Neural cell (in vitro differentiated cells): ENCODE measurements around the gene EXOC4. TPM values are rescaled to one million over a fixed set of nuclear protein-coding genes. Genes with fewer than 3 reads are reported as not detected.

Experiments
- H2AFZ ChIP-seq: fragments of 200-600, 300-800 bp; sonication (generic), shearing (Covaris generic); 2 replicates; pipeline ENCODE4 v1.6.0; 2014; ENCODE audit warnings: low read depth, mild to moderate bottlenecking, antibody characterized with exemption, low read length, moderate library complexity
- H3F3A ChIP-seq: fragments of 200-600 bp; shearing (Covaris generic); 2 replicates; pipeline ENCODE4 v1.6.1; 2016; ENCODE audit warnings: mild to moderate bottlenecking, moderate library complexity, mixed read lengths, antibody characterized with exemption, low read length; ENCODE audit not compliant: insufficient read depth, poor library complexity, severe bottlenecking
- H3K27ac ChIP-seq: fragments of 200-600, 300-800 bp; sonication (generic), shearing (Covaris generic); 2 replicates; pipeline ENCODE4 v1.5.1; 2014; ENCODE audit warnings: mild to moderate bottlenecking, low read length, moderate library complexity
- H3K27me3 ChIP-seq: fragments of 300-800, 200-600 bp; sonication (generic), shearing (Covaris generic); 2 replicates; pipeline ENCODE4 v1.6.0; 2014; ENCODE audit warnings: mild to moderate bottlenecking, low read depth, low read length, moderate library complexity; ENCODE audit not compliant: insufficient read depth
- H3K36me3 ChIP-seq: fragments of 300-800, 200-600 bp; sonication (generic), shearing (Covaris generic); 2 replicates; pipeline ENCODE4 v1.5.1; 2014; ENCODE audit warnings: mild to moderate bottlenecking, antibody characterized with exemption, low read length, moderate library complexity; ENCODE audit not compliant: insufficient read depth
- H3K4me2 ChIP-seq: fragments of 300-800, 200-600 bp; sonication (generic), shearing (Covaris generic); 2 replicates; pipeline ENCODE4 v1.6.0; 2014; ENCODE audit warnings: mild to moderate bottlenecking, low read length
- H3K4me3 ChIP-seq: fragments of 300-800, 200-600 bp; sonication (generic), shearing (Covaris generic); 2 replicates; pipeline ENCODE4 v1.5.1; 2014; ENCODE audit warnings: mild to moderate bottlenecking, low read length, moderate library complexity
- H3K79me2 ChIP-seq: fragments of 200-600 bp; shearing (Covaris generic); replicated peaks from 2 replicates; pipeline ENCODE4 v1.6.0; 2014; ENCODE audit warnings: mild to moderate bottlenecking, low read length, moderate library complexity; ENCODE audit not compliant: insufficient read depth
- H3K9ac ChIP-seq: fragments of 300-800, 200-600 bp; sonication (generic), shearing (Covaris generic); 2 replicates; pipeline ENCODE4 v1.6.1; 2016; ENCODE audit warnings: mild to moderate bottlenecking, low read length, mixed read lengths
- H3K9me2 ChIP-seq: fragments of 200-600 bp; shearing (Covaris generic); 2 replicates; pipeline ENCODE4 v1.6.1; 2016; ENCODE audit warnings: mild to moderate bottlenecking, low read length, mixed read lengths; ENCODE audit not compliant: insufficient read depth
- H3K9me3 ChIP-seq: fragments of 200-600, 300-800 bp; sonication (generic), shearing (Covaris generic); 2 replicates; pipeline ENCODE4 v1.6.1; 2016; ENCODE audit warnings: mild to moderate bottlenecking, mixed run types, low read length, moderate library complexity, mixed read lengths
- H4K20me1 ChIP-seq: fragments of 200-600 bp; shearing (Covaris generic); 2 replicates; pipeline ENCODE4 v1.6.1; 2016; ENCODE audit warnings: mild to moderate bottlenecking, mixed run types; ENCODE audit not compliant: insufficient read depth
- EP300 ChIP-seq: fragments of 450-650 bp; conservative IDR thresholded peaks from 2 replicates; pipeline ENCODE4 v1.6.1; 2014; ENCODE audit warnings: antibody characterized with exemption, mild to moderate bottlenecking, moderate library complexity; ENCODE audit not compliant: poor library complexity, severe bottlenecking
- EZH2 ChIP-seq: fragments of 200-600, 300-800 bp; shearing (Covaris generic), sonication (generic); IDR thresholded peaks from 2 replicates; pipeline ENCODE4 v1.6.1; 2014; ENCODE audit warnings: antibody characterized with exemption, low read length, borderline replicate concordance, mild to moderate bottlenecking; ENCODE audit not compliant: insufficient read depth, poor library complexity, severe bottlenecking
- MXI1 ChIP-seq: fragments of 450-650 bp; conservative IDR thresholded peaks from 2 replicates; pipeline ENCODE4 v1.6.1; 2014; ENCODE audit warnings: antibody characterized with exemption, mild to moderate bottlenecking; ENCODE audit not compliant: poor library complexity, severe bottlenecking
- POLR2AphosphoS5 ChIP-seq: IDR thresholded peaks from 2 replicates; pipeline ENCODE4 v1.6.1; 2012
- RAD21 ChIP-seq: fragments of 450-650 bp; conservative IDR thresholded peaks from 2 replicates; pipeline ENCODE4 v1.6.1; 2014; ENCODE audit warnings: antibody characterized with exemption, mild to moderate bottlenecking, moderate library complexity
- SMC3 ChIP-seq: fragments of 450-650 bp; conservative IDR thresholded peaks from 2 replicates; pipeline ENCODE4 v1.6.1; 2014; ENCODE audit warnings: antibody characterized with exemption, mild to moderate bottlenecking, moderate library complexity; ENCODE audit not compliant: poor library complexity
- TAF1 ChIP-seq: IDR thresholded peaks from 2 replicates; pipeline ENCODE4 v1.6.1; 2012; ENCODE audit warnings: low read depth
- polyA plus RNA-seq: library from polyadenylated mRNA; depleted of rRNA; stranded (reverse); fragments of >200 nt; gene quantifications from 2 replicates; pipeline ENCODE4 v1.2.3, GENCODE V29; 2014
- TF ChIP-seq, protein P1 (sequence below): fragments of 450-650 bp; IDR thresholded peaks from 2 replicates; pipeline ENCODE4 v1.5.1; 2014; ENCODE audit warnings: antibody characterized with exemption, mild to moderate bottlenecking, moderate library complexity; ENCODE audit not compliant: poor library complexity, severe bottlenecking
- TF ChIP-seq, protein P2 (sequence below): IDR thresholded peaks from 2 replicates; pipeline ENCODE4 v1.6.1; 2012; ENCODE audit warnings: borderline replicate concordance

EXOC4 gene
- polyA plus RNA-seq, 1 donor from 2014 or later = 36.5 TPM

DNA sequence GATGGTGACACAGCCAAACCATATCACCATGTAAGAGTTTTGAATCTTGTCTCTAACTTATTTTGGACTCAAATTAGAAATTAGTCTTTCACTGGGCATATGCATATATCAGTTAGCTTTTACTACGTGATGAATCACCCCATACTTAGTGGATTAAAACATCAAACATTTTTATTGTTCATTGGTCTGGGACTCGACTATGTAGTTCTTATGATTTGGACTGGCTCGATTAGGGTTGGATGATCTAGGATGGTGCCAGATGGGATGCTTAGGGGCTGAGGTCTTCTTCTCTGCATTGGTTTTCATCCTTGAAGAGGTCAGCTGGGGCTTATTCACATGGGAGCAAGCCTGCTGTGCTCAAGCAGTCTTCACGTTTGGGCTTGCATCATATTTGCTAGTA is 264.9 kb downstream of the EXOC4 start:
- Histone ChIP-seq H3K79me2 (no peaks in the 10 kb centered on the region), H2AFZ (no peak overlapping the region), H3K27me3 (no peaks in the 10 kb centered on the region), H3K9ac (no peak overlapping the region), H4K20me1 (no peaks in the 10 kb centered on the region), H3K27ac (no peak overlapping the region), H3K4me3 (no peak overlapping the region), H3K9me3 (no peaks in the 10 kb centered on the region), H3K9me2 (no peaks in the 10 kb centered on the region), H3K36me3 (no peaks in the 10 kb centered on the region), H3K4me2 (no peak overlapping the region), H3F3A (no peaks in the 10 kb centered on the region)
- TF ChIP-seq EP300 = no peak
- no peak for TF ChIP-seq POLR2AphosphoS5
- no peak for TF ChIP-seq TAF1
- no peak for TF ChIP-seq RAD21
- TF ChIP-seq, protein P1, sequence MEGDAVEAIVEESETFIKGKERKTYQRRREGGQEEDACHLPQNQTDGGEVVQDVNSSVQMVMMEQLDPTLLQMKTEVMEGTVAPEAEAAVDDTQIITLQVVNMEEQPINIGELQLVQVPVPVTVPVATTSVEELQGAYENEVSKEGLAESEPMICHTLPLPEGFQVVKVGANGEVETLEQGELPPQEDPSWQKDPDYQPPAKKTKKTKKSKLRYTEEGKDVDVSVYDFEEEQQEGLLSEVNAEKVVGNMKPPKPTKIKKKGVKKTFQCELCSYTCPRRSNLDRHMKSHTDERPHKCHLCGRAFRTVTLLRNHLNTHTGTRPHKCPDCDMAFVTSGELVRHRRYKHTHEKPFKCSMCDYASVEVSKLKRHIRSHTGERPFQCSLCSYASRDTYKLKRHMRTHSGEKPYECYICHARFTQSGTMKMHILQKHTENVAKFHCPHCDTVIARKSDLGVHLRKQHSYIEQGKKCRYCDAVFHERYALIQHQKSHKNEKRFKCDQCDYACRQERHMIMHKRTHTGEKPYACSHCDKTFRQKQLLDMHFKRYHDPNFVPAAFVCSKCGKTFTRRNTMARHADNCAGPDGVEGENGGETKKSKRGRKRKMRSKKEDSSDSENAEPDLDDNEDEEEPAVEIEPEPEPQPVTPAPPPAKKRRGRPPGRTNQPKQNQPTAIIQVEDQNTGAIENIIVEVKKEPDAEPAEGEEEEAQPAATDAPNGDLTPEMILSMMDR = no peak
- TF ChIP-seq SMC3 = no peak
- no peak for TF ChIP-seq EZH2
- TF ChIP-seq, protein P2, sequence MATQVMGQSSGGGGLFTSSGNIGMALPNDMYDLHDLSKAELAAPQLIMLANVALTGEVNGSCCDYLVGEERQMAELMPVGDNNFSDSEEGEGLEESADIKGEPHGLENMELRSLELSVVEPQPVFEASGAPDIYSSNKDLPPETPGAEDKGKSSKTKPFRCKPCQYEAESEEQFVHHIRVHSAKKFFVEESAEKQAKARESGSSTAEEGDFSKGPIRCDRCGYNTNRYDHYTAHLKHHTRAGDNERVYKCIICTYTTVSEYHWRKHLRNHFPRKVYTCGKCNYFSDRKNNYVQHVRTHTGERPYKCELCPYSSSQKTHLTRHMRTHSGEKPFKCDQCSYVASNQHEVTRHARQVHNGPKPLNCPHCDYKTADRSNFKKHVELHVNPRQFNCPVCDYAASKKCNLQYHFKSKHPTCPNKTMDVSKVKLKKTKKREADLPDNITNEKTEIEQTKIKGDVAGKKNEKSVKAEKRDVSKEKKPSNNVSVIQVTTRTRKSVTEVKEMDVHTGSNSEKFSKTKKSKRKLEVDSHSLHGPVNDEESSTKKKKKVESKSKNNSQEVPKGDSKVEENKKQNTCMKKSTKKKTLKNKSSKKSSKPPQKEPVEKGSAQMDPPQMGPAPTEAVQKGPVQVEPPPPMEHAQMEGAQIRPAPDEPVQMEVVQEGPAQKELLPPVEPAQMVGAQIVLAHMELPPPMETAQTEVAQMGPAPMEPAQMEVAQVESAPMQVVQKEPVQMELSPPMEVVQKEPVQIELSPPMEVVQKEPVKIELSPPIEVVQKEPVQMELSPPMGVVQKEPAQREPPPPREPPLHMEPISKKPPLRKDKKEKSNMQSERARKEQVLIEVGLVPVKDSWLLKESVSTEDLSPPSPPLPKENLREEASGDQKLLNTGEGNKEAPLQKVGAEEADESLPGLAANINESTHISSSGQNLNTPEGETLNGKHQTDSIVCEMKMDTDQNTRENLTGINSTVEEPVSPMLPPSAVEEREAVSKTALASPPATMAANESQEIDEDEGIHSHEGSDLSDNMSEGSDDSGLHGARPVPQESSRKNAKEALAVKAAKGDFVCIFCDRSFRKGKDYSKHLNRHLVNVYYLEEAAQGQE = no peak
- TF ChIP-seq MXI1 = no peak

DNA sequence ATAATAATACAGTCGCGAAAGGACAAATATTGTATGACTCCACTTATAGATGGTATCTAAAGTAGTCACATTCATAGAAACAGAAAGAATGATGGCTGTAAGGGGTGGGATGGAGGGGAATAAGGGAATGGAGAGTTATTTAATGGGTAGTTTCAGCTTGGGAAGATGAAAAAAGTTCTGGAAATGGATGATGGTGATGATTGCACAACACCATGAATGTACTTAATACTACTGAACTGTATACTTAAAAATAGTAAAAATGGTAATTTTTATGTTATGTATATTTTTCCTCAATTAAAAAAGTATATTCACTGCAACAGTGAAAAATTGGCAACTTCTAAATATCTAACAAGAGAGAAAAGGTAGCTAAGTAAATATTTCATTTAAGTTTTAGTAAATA is 265.8 kb downstream of the EXOC4 start:
- TF ChIP-seq RAD21 = no peak
- no peak for TF ChIP-seq EZH2
- no peak for TF ChIP-seq SMC3
- TF ChIP-seq POLR2AphosphoS5 = no peak
- no peak for TF ChIP-seq MXI1
- TF ChIP-seq TAF1 = no peak
- H2AFZ ChIP-seq = no peak overlapping the region
- no peaks in the 10 kb centered on the region for H3K9me2 ChIP-seq
- H3K4me2 ChIP-seq = no peak overlapping the region
- H3K27me3 ChIP-seq = no peaks in the 10 kb centered on the region
- no peaks in the 10 kb centered on the region for H3K9me3 ChIP-seq
- no peaks in the 10 kb centered on the region for H3K36me3 ChIP-seq
- H3K27ac ChIP-seq = no peak overlapping the region
- no peak overlapping the region for H3K9ac ChIP-seq
- H4K20me1 ChIP-seq = no peaks in the 10 kb centered on the region
- no peak overlapping the region for H3K4me3 ChIP-seq
- no peaks in the 10 kb centered on the region for H3F3A ChIP-seq
- H3K79me2 ChIP-seq = no peaks in the 10 kb centered on the region

DNA sequence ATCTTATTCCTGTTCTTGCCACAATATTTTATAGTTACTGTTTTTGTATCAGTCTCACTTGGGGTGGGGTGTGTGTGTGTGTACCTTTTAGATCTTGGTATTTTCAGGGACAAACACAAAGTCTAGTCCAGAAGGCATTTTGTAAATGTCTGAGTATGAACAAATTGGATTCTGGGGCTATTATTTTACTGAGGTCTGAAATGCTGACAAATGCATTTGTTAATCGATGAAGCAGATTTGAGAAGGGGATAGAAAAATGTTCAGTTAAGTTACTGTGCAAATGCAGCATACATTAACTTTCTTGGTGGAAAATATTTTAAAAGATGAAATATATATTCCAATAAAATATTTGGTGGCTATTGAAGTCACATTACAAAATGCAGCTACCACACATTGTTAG is 267.4 kb downstream of the EXOC4 start:
- no peak overlapping the region for H2AFZ ChIP-seq
- H3K9ac ChIP-seq = no peak overlapping the region
- H3K27ac ChIP-seq = no peak overlapping the region
- no peaks in the 10 kb centered on the region for H3K36me3 ChIP-seq
- TF ChIP-seq MXI1 (no peak), EZH2 (no peak), POLR2AphosphoS5 (no peak), RAD21 (no peak), TAF1 (no peak), EP300 (no peak), SMC3 (no peak)
- TF ChIP-seq, protein P1 = no peak
- TF ChIP-seq, protein P2 = no peak
- no peaks in the 10 kb centered on the region for H4K20me1 ChIP-seq
- H3K9me3 ChIP-seq = no peaks in the 10 kb centered on the region
- H3K27me3 ChIP-seq = no peaks in the 10 kb centered on the region
- no peaks in the 10 kb centered on the region for H3F3A ChIP-seq
- H3K4me2 ChIP-seq = no peak overlapping the region
- H3K9me2 ChIP-seq = no peaks in the 10 kb centered on the region
- H3K79me2 ChIP-seq = no peaks in the 10 kb centered on the region
- no peak overlapping the region for H3K4me3 ChIP-seq
